GM23338 (cell line): Measurements from ENCODE around the gene TRIAP1. TPM values are rescaled to one million over a fixed set of nuclear protein-coding genes. Genes with fewer than 3 reads are reported as not detected.

Source experiments
- ATAC-seq: fragments of 200-7000 bp; cut with Tn5 transposase; 3 replicates; pipeline ENCODE4 v1.9.1; 2020
- DNase-seq: peaks from one replicate; pipeline ENCODE4 v3.0.0-alpha.2; 2015; ENCODE audit warnings: low spot score
- H2AFZ ChIP-seq: fragments of 200-600 bp; sonication (generic); 2 replicates; pipeline ENCODE4 v1.8.0; 2016; ENCODE audit warnings: antibody characterized with exemption, mild to moderate bottlenecking, moderate library complexity
- H3F3A ChIP-seq: fragments of 200-600 bp; sonication (generic); replicated peaks from 2 replicates; pipeline ENCODE4 v1.8.0; 2017; ENCODE audit warnings: antibody characterized with exemption, mixed run types, low read depth
- H3K27ac ChIP-seq: fragments of 200-600 bp; sonication (generic); 2 replicates; pipeline ENCODE4 v1.6.1; 2016; ENCODE audit warnings: low read depth
- H3K27me3 ChIP-seq: fragments of 200-600 bp; sonication (generic); 2 replicates; pipeline ENCODE4 v1.8.0; 2016; ENCODE audit warnings: mild to moderate bottlenecking, mixed run types, moderate library complexity; ENCODE audit not compliant: insufficient read depth
- H3K36me3 ChIP-seq: fragments of 200-600 bp; sonication (generic); 2 replicates; pipeline ENCODE4 v1.8.0; 2016; ENCODE audit warnings: mild to moderate bottlenecking; ENCODE audit not compliant: insufficient read depth
- H3K4me1 ChIP-seq: fragments of 200-600 bp; sonication (generic); 2 replicates; pipeline ENCODE4 v1.8.0; 2016; ENCODE audit warnings: mild to moderate bottlenecking, moderate library complexity; ENCODE audit not compliant: insufficient read depth
- H3K4me2 ChIP-seq: fragments of 200-600 bp; sonication (generic); 2 replicates; pipeline ENCODE4 v1.7.1; 2017; ENCODE audit warnings: mixed run types
- H3K4me3 ChIP-seq: fragments of 200-600 bp; sonication (generic); 2 replicates; pipeline ENCODE4 v1.6.1; 2016; ENCODE audit warnings: mixed run types
- H3K79me2 ChIP-seq: fragments of 200-600 bp; sonication (generic); replicated peaks from 2 replicates; pipeline ENCODE4 v1.8.0; 2017; ENCODE audit warnings: mild to moderate bottlenecking; ENCODE audit not compliant: insufficient read depth
- H3K9me2 ChIP-seq: fragments of 200-600 bp; sonication (generic); 2 replicates; pipeline ENCODE4 v1.8.0; 2017; ENCODE audit not compliant: insufficient read depth
- H4K20me1 ChIP-seq: fragments of 200-600 bp; sonication (generic); replicated peaks from 2 replicates; pipeline ENCODE4 v1.8.0; 2017; ENCODE audit warnings: mild to moderate bottlenecking; ENCODE audit not compliant: insufficient read depth
- H3K27ac Mint-ChIP-seq: 2 replicates; pipeline ENCODE4 v1.8.0; 2020; ENCODE audit warnings: inconsistent platforms, mild to moderate bottlenecking, moderate library complexity, mixed read lengths
- H3K27me3 Mint-ChIP-seq: 3 replicates; pipeline ENCODE4 v1.8.0; 2022; ENCODE audit warnings: low read depth, mild to moderate bottlenecking, moderate library complexity, mixed read lengths, inconsistent platforms; ENCODE audit not compliant: insufficient read depth, poor library complexity
- H3K36me3 Mint-ChIP-seq: 3 replicates; pipeline ENCODE4 v1.8.0; 2021; ENCODE audit warnings: low read depth, mild to moderate bottlenecking, inconsistent platforms, moderate library complexity, mixed read lengths
- H3K4me1 Mint-ChIP-seq: 3 replicates; pipeline ENCODE4 v1.8.0; 2020; ENCODE audit warnings: mild to moderate bottlenecking, inconsistent platforms, mixed read lengths
- H3K4me3 Mint-ChIP-seq: 3 replicates; pipeline ENCODE4 v1.8.0; 2021; ENCODE audit warnings: moderate library complexity, mild to moderate bottlenecking, inconsistent platforms, mixed read lengths
- H3K9me3 Mint-ChIP-seq: 3 replicates; pipeline ENCODE4 v1.8.0; 2020; ENCODE audit warnings: moderate library complexity, mild to moderate bottlenecking, inconsistent platforms, mixed read lengths
- CREB1 ChIP-seq: fragments of 250-450 bp; sonication (Bioruptor Pico); IDR thresholded peaks from 2 replicates; pipeline ENCODE4 v1.5.0; 2020; ENCODE audit warnings: low read depth, mild to moderate bottlenecking, moderate library complexity
- ETS1 ChIP-seq: IDR thresholded peaks from 2 replicates; pipeline ENCODE4 v1.6.1; 2016; ENCODE audit warnings: antibody characterized with exemption
- EZH2 ChIP-seq: fragments of 200-600 bp; sonication (generic); IDR thresholded peaks from one replicate; pipeline ENCODE4 v1.8.0; 2017; ENCODE audit warnings: antibody characterized with exemption, mild to moderate bottlenecking, low read depth; ENCODE audit not compliant: unreplicated experiment
- EZH2phosphoT487 ChIP-seq: fragments of 200-600 bp; sonication (generic); IDR thresholded peaks from one replicate; pipeline ENCODE4 v1.8.1; 2018; ENCODE audit warnings: antibody characterized with exemption; ENCODE audit not compliant: unreplicated experiment
- JUNB ChIP-seq: IDR thresholded peaks from one replicate; pipeline ENCODE4 v1.6.1; 2016; ENCODE audit warnings: antibody characterized with exemption; ENCODE audit not compliant: unreplicated experiment
- NANOG ChIP-seq: IDR thresholded peaks from 2 replicates; pipeline ENCODE4 v1.6.1; 2016; ENCODE audit warnings: antibody characterized with exemption, borderline replicate concordance
- POLR2AphosphoS5 ChIP-seq: IDR thresholded peaks from 2 replicates; pipeline ENCODE4 v1.6.1; 2016; ENCODE audit warnings: antibody characterized with exemption, low read depth
- REST ChIP-seq: IDR thresholded peaks from one replicate; pipeline ENCODE4 v1.6.1; 2018; ENCODE audit warnings: antibody characterized with exemption; ENCODE audit not compliant: unreplicated experiment
- STAT1 ChIP-seq: IDR thresholded peaks from one replicate; pipeline ENCODE4 v1.6.1; 2016; ENCODE audit warnings: antibody characterized with exemption; ENCODE audit not compliant: unreplicated experiment
- ZNF114 ChIP-seq: fragments of 250-450 bp; sonication (Bioruptor Pico); IDR thresholded peaks from 2 replicates; pipeline ENCODE4 v1.5.0; 2020; ENCODE audit warnings: mild to moderate bottlenecking, moderate library complexity
- ZNF331 ChIP-seq: fragments of 250-450 bp; sonication (Bioruptor Pico); IDR thresholded peaks from 2 replicates; pipeline ENCODE4 v1.5.0; 2020; ENCODE audit warnings: low read depth, mild to moderate bottlenecking, moderate library complexity
- polyA plus RNA-seq: library from polyadenylated mRNA; unstranded; fragments of >200 nt; fragmentation: Nextera tagmentation; extraction: Ambion mirVana; gene quantifications from 2 replicates; pipeline ENCODE4 v1.2.1, GENCODE V29; 2016
- total RNA-seq: library from RNA; depleted of rRNA; stranded (reverse); fragments of >200 nt; shearing (Covaris generic); gene quantifications from 2 replicates; pipeline ENCODE4 v1.2.3, GENCODE V29; 2014
- TF ChIP-seq, protein P1 (sequence below): fragments of 250-450 bp; sonication (Bioruptor Pico); IDR thresholded peaks from 2 replicates; pipeline ENCODE4 v1.5.0; 2020; ENCODE audit warnings: mild to moderate bottlenecking, moderate library complexity
- TF ChIP-seq, protein P2 (sequence below), 2 experiments: fragments of 200-600 bp in 1 of 2; sonication (generic) in 1 of 2; conservative IDR thresholded peaks; 2 replicates each; pipeline versions ENCODE4 v1.5.1 to v1.6.1; 2016 to 2017; ENCODE audit warnings: antibody characterized with exemption in 2 of 2, low read depth in 2 of 2, mild to moderate bottlenecking in 2 of 2, moderate library complexity in 1 of 2

The TRIAP1 gene
- total and polyA plus RNA-seq, 2 experiments from 2014 or later = 53.4 to 94.2 TPM

- Mint-ChIP-seq H3K4me3 (no peak overlapping the region), H3K9me3 (no peaks in the 10 kb centered on the region), H3K36me3 (peaks cover 95% of the 10 kb centered on the region), H3K4me1 (peaks cover 9% of the 10 kb centered on the region), H3K27ac (no peak overlapping the region), H3K27me3 (peaks cover 15% of the 10 kb centered on the region)
- no peak for ATAC-seq
- Histone ChIP-seq H3K27ac (no peak overlapping the region), H3K27me3 (0 out of 2 replicates have a peak, but pooled peaks cover 2% of the 10 kb centered on the region), H3K4me3 (no peak overlapping the region), H3K36me3 (peaks cover 72% of the 10 kb centered on the region), H3K4me2 (no peak overlapping the region), H3K4me1 (peaks cover 5% of the 10 kb centered on the region; the same call in 1 of the 2 replicates), H3F3A (peaks cover 63% of the 10 kb centered on the region), H4K20me1 (peaks cover 61% of the 10 kb centered on the region), H3K79me2 (peaks cover 38% of the 10 kb centered on the region), H2AFZ (no peak overlapping the region), H3K9me2 (no peaks in the 10 kb centered on the region)
- no peak for TF ChIP-seq ZNF114 (CRISPR knock-in tag)
- TF ChIP-seq POLR2AphosphoS5 = no peak
- TF ChIP-seq, protein P1, sequence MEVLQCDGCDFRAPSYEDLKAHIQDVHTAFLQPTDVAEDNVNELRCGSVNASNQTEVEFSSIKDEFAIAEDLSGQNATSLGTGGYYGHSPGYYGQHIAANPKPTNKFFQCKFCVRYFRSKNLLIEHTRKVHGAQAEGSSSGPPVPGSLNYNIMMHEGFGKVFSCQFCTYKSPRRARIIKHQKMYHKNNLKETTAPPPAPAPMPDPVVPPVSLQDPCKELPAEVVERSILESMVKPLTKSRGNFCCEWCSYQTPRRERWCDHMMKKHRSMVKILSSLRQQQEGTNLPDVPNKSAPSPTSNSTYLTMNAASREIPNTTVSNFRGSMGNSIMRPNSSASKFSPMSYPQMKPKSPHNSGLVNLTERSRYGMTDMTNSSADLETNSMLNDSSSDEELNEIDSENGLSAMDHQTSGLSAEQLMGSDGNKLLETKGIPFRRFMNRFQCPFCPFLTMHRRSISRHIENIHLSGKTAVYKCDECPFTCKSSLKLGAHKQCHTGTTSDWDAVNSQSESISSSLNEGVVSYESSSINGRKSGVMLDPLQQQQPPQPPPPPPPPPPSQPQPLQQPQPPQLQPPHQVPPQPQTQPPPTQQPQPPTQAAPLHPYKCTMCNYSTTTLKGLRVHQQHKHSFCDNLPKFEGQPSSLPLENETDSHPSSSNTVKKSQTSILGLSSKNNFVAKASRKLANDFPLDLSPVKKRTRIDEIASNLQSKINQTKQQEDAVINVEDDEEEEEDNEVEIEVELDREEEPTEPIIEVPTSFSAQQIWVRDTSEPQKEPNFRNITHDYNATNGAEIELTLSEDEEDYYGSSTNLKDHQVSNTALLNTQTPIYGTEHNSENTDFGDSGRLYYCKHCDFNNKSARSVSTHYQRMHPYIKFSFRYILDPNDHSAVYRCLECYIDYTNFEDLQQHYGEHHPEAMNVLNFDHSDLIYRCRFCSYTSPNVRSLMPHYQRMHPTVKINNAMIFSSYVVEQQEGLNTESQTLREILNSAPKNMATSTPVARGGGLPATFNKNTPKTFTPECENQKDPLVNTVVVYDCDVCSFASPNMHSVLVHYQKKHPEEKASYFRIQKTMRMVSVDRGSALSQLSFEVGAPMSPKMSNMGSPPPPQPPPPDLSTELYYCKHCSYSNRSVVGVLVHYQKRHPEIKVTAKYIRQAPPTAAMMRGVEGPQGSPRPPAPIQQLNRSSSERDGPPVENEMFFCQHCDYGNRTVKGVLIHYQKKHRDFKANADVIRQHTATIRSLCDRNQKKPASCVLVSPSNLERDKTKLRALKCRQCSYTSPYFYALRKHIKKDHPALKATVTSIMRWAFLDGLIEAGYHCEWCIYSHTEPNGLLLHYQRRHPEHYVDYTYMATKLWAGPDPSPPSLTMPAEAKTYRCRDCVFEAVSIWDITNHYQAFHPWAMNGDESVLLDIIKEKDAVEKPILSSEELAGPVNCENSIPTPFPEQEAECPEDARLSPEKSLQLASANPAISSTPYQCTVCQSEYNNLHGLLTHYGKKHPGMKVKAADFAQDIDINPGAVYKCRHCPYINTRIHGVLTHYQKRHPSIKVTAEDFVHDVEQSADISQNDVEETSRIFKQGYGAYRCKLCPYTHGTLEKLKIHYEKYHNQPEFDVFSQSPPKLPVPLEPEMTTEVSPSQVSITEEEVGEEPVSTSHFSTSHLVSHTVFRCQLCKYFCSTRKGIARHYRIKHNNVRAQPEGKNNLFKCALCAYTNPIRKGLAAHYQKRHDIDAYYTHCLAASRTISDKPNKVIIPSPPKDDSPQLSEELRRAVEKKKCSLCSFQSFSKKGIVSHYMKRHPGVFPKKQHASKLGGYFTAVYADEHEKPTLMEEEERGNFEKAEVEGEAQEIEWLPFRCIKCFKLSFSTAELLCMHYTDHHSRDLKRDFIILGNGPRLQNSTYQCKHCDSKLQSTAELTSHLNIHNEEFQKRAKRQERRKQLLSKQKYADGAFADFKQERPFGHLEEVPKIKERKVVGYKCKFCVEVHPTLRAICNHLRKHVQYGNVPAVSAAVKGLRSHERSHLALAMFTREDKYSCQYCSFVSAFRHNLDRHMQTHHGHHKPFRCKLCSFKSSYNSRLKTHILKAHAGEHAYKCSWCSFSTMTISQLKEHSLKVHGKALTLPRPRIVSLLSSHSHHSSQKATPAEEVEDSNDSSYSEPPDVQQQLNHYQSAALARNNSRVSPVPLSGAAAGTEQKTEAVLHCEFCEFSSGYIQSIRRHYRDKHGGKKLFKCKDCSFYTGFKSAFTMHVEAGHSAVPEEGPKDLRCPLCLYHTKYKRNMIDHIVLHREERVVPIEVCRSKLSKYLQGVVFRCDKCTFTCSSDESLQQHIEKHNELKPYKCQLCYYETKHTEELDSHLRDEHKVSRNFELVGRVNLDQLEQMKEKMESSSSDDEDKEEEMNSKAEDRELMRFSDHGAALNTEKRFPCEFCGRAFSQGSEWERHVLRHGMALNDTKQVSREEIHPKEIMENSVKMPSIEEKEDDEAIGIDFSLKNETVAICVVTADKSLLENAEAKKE (CRISPR knock-in tag) = no peak
- TF ChIP-seq EZH2 = no peak
- TF ChIP-seq, protein P2, sequence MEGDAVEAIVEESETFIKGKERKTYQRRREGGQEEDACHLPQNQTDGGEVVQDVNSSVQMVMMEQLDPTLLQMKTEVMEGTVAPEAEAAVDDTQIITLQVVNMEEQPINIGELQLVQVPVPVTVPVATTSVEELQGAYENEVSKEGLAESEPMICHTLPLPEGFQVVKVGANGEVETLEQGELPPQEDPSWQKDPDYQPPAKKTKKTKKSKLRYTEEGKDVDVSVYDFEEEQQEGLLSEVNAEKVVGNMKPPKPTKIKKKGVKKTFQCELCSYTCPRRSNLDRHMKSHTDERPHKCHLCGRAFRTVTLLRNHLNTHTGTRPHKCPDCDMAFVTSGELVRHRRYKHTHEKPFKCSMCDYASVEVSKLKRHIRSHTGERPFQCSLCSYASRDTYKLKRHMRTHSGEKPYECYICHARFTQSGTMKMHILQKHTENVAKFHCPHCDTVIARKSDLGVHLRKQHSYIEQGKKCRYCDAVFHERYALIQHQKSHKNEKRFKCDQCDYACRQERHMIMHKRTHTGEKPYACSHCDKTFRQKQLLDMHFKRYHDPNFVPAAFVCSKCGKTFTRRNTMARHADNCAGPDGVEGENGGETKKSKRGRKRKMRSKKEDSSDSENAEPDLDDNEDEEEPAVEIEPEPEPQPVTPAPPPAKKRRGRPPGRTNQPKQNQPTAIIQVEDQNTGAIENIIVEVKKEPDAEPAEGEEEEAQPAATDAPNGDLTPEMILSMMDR (conservative IDR thresholded peaks at IDR 0.05; ENCODE audit: low read depth in 2 of 2) = no peak
- no peak for TF ChIP-seq CREB1
- TF ChIP-seq EZH2phosphoT487 = no peak
- TF ChIP-seq ZNF331 = no peak
- no peak for TF ChIP-seq ETS1
- TF ChIP-seq STAT1 = no peak
- no peak for TF ChIP-seq NANOG
- no peak for TF ChIP-seq JUNB
- TF ChIP-seq REST = no peak
- DNase-seq = no peak
Observed at GRCh38 chr12:120462099-120462640, 16.0 kb upstream of the TRIAP1 start.
